GM12801 (cell line): ENCODE data around the gene ADGRF4.

ENCODE experiments used
- CTCF ChIP-seq: IDR thresholded peaks from one replicate; pipeline ENCODE4 v1.5.1; 2011; ENCODE audit warnings: control low read depth; ENCODE audit not compliant: insufficient read length; ENCODE audit errors: extremely low read depth

Gene ADGRF4

GRCh38 chr6:47724300-47724699 lies 25.9 kb downstream of the ADGRF4 start:
- TF ChIP-seq CTCF, result no peak

GRCh38 chr6:47727391-47727790 lies 29.0 kb downstream of the ADGRF4 start:
- TF ChIP-seq CTCF, result no peak

GRCh38 chr6:47729019-47729418 lies 30.6 kb downstream of the ADGRF4 start:
- no peak for TF ChIP-seq CTCF

GRCh38 chr6:47729457-47729856 lies 31.1 kb downstream of the ADGRF4 start:
- TF ChIP-seq CTCF, result no peak

- no peak for TF ChIP-seq CTCF
Measured at GRCh38 chr6:47733879-47734558, 35.6 kb downstream of the ADGRF4 start.

- TF ChIP-seq CTCF, result no peak
Measured at GRCh38 chr6:47734831-47735481, 36.6 kb downstream of the ADGRF4 start.

GRCh38 chr6:47736083-47736700 lies 37.8 kb downstream of the ADGRF4 start:
- no peak for TF ChIP-seq CTCF
